GM12891 (cell line): ENCODE results near the gene CCDC171.

ENCODE experiments used
- POLR2AphosphoS5 ChIP-seq: IDR thresholded peaks from 2 replicates; pipeline ENCODE4 v1.6.1; 2011; ENCODE audit warnings: low read depth, low read length, control low read depth
- SPI1 ChIP-seq: IDR thresholded peaks from 2 replicates; pipeline ENCODE4 v1.6.1; 2011; ENCODE audit warnings: low read depth, low read length, control low read depth

GRCh38 chr9:15982182-15982581 lies 429.3 kb downstream of the CCDC171 start:
- TF ChIP-seq POLR2AphosphoS5 (no peak), SPI1 (no peak)
